Suprapubic skin (tissue), 4 donors: ENCODE measurements around the gene EMC9.

ENCODE experiments used
- CTCF ChIP-seq, 2 donors: fragments of 200-600 bp in 1 of 2; fragments of 450-650 bp in 1 of 2; sonication (generic) in 1 of 2; IDR thresholded peaks; one replicate each; pipeline ENCODE4 v1.5.1; 2016 to 2019; ENCODE audit warnings: antibody characterized with exemption in 2 of 2, mild to moderate bottlenecking in 1 of 2, moderate library complexity in 1 of 2
- EP300 ChIP-seq: sonication (generic); formaldehyde crosslinking; IDR thresholded peaks from one replicate; pipeline ENCODE4 v1.6.1; 2017; ENCODE audit warnings: antibody characterized with exemption
- POLR2A ChIP-seq, 2 donors: fragments of 450-650 bp; IDR thresholded peaks; one replicate each; pipeline ENCODE4 v1.6.1; 2017; ENCODE audit warnings: antibody characterized with exemption in 2 of 2, mild to moderate bottlenecking in 2 of 2, moderate library complexity in 2 of 2
- POLR2AphosphoS5 ChIP-seq, 3 donors: sonication (generic); formaldehyde crosslinking; IDR thresholded peaks; one replicate each; pipeline ENCODE4 v1.6.1; 2017; ENCODE audit warnings: antibody characterized with exemption in 3 of 3

DNA sequence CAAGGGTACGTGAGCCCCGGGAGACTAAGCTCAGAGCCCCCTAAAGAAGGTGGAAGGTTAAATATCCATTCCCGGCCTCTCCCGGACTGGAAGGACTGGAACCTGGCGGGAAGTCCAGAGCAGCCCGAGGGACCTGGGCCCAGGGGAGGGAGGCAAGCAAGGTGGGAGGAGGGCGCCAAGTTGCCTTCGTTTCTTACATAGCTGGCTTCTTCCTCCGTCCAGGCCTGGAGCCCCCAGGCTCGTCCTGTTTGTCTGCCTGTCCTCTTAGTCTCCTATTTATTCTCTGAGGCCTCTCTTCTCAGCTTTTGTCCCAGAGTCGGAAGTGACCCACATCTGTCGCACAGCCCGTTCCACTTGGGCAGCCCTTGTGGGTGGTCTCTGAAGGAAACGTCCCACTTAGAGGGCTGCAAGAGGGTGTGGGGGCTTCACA is 46.5 kb downstream of the EMC9 start:
- TF ChIP-seq CTCF (IDR thresholded peaks at IDR 0.05) (no peak), POLR2A (IDR thresholded peaks at IDR 0.05) (no peak), POLR2AphosphoS5 (IDR thresholded peaks at IDR 0.05) (no peak), EP300 (no peak)
